Liver (tissue), 9 donors: Measurements from ENCODE around the gene SLC35F2. TPM values are rescaled to one million over a fixed set of nuclear protein-coding genes. Genes with fewer than 3 reads are reported as not detected.

Source experiments
- DNase-seq: peaks from one replicate; pipeline ENCODE4 v3.0.0-alpha.2; 2017; ENCODE audit warnings: low spot score
- H3K27ac ChIP-seq, 2 donors: one replicate each; pipeline ENCODE4 v1.7.0; 2013; ENCODE audit warnings: inconsistent platforms in 2 of 2, low read length in 2 of 2, control low read depth in 1 of 2, low read depth in 1 of 2, mild to moderate bottlenecking in 1 of 2
- H3K27me3 ChIP-seq, 4 donors: one replicate each; pipeline versions ENCODE4 v1.6.1 to v1.7.0; 2013; ENCODE audit warnings: low read length in 3 of 4, inconsistent platforms in 1 of 4, mild to moderate bottlenecking in 1 of 4, moderate library complexity in 1 of 4; ENCODE audit not compliant: control insufficient read depth in 4 of 4, insufficient read depth in 4 of 4
- H3K36me3 ChIP-seq, 4 donors: one replicate each; pipeline versions ENCODE4 v1.6.1 to v1.7.0; 2013; ENCODE audit warnings: low read length in 3 of 4, mild to moderate bottlenecking in 3 of 4, low read depth in 1 of 4, moderate library complexity in 1 of 4; ENCODE audit not compliant: control insufficient read depth in 4 of 4, insufficient read depth in 3 of 4
- H3K4me1 ChIP-seq, 4 donors: one replicate each; pipeline versions ENCODE4 v1.6.1 to v1.7.0; 2013; ENCODE audit warnings: low read length in 3 of 4, mild to moderate bottlenecking in 3 of 4, moderate library complexity in 1 of 4; ENCODE audit not compliant: control insufficient read depth in 4 of 4, insufficient read depth in 4 of 4
- H3K4me3 ChIP-seq, 3 donors: one replicate each; pipeline versions ENCODE4 v1.6.1 to v1.7.0; 2013; ENCODE audit warnings: low read length in 3 of 3, control low read depth in 1 of 3, low read depth in 1 of 3, mild to moderate bottlenecking in 1 of 3
- H3K9ac ChIP-seq, 2 donors: one replicate each; pipeline ENCODE4 v1.7.0; 2013; ENCODE audit warnings: low read length in 2 of 2, mild to moderate bottlenecking in 2 of 2, moderate library complexity in 2 of 2, control low read depth in 1 of 2, low read depth in 1 of 2
- H3K9me3 ChIP-seq, 4 donors: one replicate each; pipeline versions ENCODE4 v1.6.1 to v1.7.0; 2013; ENCODE audit warnings: low read length in 3 of 4; ENCODE audit not compliant: control insufficient read depth in 4 of 4
- EGR1 ChIP-seq, 2 donors: IDR thresholded peaks; 2 replicates each; pipeline ENCODE4 v1.6.1; 2016 to 2018; ENCODE audit warnings: antibody characterized with exemption in 2 of 2, low read depth in 2 of 2
- FOXA1 ChIP-seq: IDR thresholded peaks from 2 replicates; pipeline ENCODE4 v1.6.1; 2016; ENCODE audit warnings: antibody characterized with exemption
- FOXA2 ChIP-seq: IDR thresholded peaks from 2 replicates; pipeline ENCODE4 v1.6.1; 2016; ENCODE audit warnings: antibody characterized with exemption
- GABPA ChIP-seq, 2 donors: IDR thresholded peaks in 1 of 2; conservative IDR thresholded peaks in 1 of 2; 2 replicates each; pipeline ENCODE4 v1.6.1; 2016; ENCODE audit warnings: antibody characterized with exemption in 2 of 2, mild to moderate bottlenecking in 1 of 2, moderate library complexity in 1 of 2
- HNF4A ChIP-seq, 2 donors: conservative IDR thresholded peaks; 2 replicates each; pipeline ENCODE4 v1.6.1; 2016; ENCODE audit warnings: antibody characterized with exemption in 2 of 2, mild to moderate bottlenecking in 2 of 2
- HNF4G ChIP-seq: IDR thresholded peaks from 2 replicates; pipeline ENCODE4 v1.6.1; 2016; ENCODE audit warnings: antibody characterized with exemption
- JUND ChIP-seq, 2 donors: IDR thresholded peaks; 2 replicates each; pipeline ENCODE4 v1.6.1; 2016; ENCODE audit warnings: antibody characterized with exemption in 2 of 2
- NR2F2 ChIP-seq: IDR thresholded peaks from 2 replicates; pipeline ENCODE4 v1.6.1; 2016; ENCODE audit warnings: antibody characterized with exemption
- RAD21 ChIP-seq, 2 donors: IDR thresholded peaks; 2 replicates each; pipeline ENCODE4 v1.6.1; 2016; ENCODE audit warnings: antibody characterized with exemption in 2 of 2, mild to moderate bottlenecking in 2 of 2
- RXRA ChIP-seq, 2 donors: IDR thresholded peaks; 2 replicates each; pipeline ENCODE4 v1.6.1; 2017 to 2018; ENCODE audit warnings: antibody characterized with exemption in 2 of 2, mild to moderate bottlenecking in 1 of 2
- TAF1 ChIP-seq: conservative IDR thresholded peaks from 2 replicates; pipeline ENCODE4 v1.6.1; 2016; ENCODE audit warnings: antibody characterized with exemption, mild to moderate bottlenecking
- YY1 ChIP-seq: IDR thresholded peaks from 2 replicates; pipeline ENCODE4 v1.6.1; 2016; ENCODE audit warnings: antibody characterized with exemption, mild to moderate bottlenecking
- WGBS: extraction: QIAGEN DNeasy Blood & Tissue Kit; methylation state at CpG from one replicate; pipeline ENCODE4 v1.1.7; 2013; 5-methylcytosine and 5-hydroxymethylcytosine counted together
- polyA plus RNA-seq, 2 donors: library from polyadenylated mRNA; stranded (reverse) in 1 of 2; unstranded in 1 of 2; fragments of 200-250 nt in 1 of 2; fragments of >200 nt in 1 of 2; fragmentation: Nextera tagmentation in 1 of 2; extraction: Ambion mirVana in 1 of 2; gene quantifications; one replicate each; pipeline versions ENCODE4 v1.2.1 to v1.2.3, GENCODE V29; 2013 to 2015
- total RNA-seq, 2 donors: library from RNA; depleted of rRNA; stranded (reverse); fragments of >200 nt; gene quantifications; one replicate each; pipeline ENCODE4 v1.2.3, GENCODE V29; 2014
- TF ChIP-seq, protein P1 (sequence below): IDR thresholded peaks from 2 replicates; pipeline ENCODE4 v1.6.1; 2016; ENCODE audit warnings: antibody characterized with exemption
- TF ChIP-seq, protein P2 (sequence below): IDR thresholded peaks from 2 replicates; pipeline ENCODE4 v1.6.1; 2016; ENCODE audit warnings: antibody characterized with exemption
- TF ChIP-seq, protein P3 (sequence below): fragments of 150-350 bp; IDR thresholded peaks from 2 replicates; pipeline ENCODE4 v1.5.1; 2017; ENCODE audit warnings: improper control_type of control experiment, low read depth, low read length; ENCODE audit not compliant: missing input control
- donor health status: healthy.
- donor health status: healthy.
- donor health status: healthy.
- donor health status: healthy.
- donor health status: healthy.

SLC35F2 gene
- total and polyA plus RNA-seq, 4 donors, result 0.14 to 1.4 (median 0.56) TPM

DNA sequence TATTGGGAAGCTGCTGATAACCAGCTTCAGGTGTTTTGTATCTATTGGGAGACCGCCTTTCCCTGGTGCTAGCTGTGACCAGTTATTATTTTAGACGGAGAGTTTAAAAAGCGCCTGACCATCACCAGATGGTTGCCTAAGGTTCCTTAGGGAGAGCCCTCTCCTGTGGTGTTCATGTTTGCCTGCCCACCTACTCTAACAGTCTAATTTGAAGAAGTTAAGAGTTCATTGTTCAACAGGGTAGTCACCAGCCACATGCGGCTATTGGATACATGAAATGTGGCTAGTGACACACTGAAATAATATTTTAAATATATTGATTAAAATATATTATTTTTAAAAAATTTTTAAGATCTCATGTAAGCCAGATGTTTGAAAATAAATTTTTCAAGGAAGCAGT lies 75.5 kb downstream of the SLC35F2 start:
- H3K27ac ChIP-seq, result no peak overlapping the region
- no peak overlapping the region for H3K4me3 ChIP-seq
- H3K9me3 ChIP-seq, result no peaks in the 10 kb centered on the region
- no peaks in the 10 kb centered on the region for H3K27me3 ChIP-seq
- DNase-seq, result no peak
- 97% methylated on average over 4 of the region's 4 CpGs for WGBS
- H3K36me3 ChIP-seq, result no peaks in the 10 kb centered on the region
- H3K9ac ChIP-seq, result no peak overlapping the region
- H3K4me1 ChIP-seq, result peaks cover 0 to 5% (median 1%) of the 10 kb centered on the region in 4 donors
- TF ChIP-seq, protein P1, sequence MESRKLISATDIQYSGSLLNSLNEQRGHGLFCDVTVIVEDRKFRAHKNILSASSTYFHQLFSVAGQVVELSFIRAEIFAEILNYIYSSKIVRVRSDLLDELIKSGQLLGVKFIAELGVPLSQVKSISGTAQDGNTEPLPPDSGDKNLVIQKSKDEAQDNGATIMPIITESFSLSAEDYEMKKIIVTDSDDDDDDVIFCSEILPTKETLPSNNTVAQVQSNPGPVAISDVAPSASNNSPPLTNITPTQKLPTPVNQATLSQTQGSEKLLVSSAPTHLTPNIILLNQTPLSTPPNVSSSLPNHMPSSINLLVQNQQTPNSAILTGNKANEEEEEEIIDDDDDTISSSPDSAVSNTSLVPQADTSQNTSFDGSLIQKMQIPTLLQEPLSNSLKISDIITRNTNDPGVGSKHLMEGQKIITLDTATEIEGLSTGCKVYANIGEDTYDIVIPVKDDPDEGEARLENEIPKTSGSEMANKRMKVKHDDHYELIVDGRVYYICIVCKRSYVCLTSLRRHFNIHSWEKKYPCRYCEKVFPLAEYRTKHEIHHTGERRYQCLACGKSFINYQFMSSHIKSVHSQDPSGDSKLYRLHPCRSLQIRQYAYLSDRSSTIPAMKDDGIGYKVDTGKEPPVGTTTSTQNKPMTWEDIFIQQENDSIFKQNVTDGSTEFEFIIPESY, result no peak
- no peak for TF ChIP-seq GABPA (IDR thresholded peaks at IDR 0.05 in 1 of 2, conservative IDR thresholded peaks at IDR 0.05 in 1 of 2)
- TF ChIP-seq TAF1, result no peak
- no peak for TF ChIP-seq HNF4A (conservative IDR thresholded peaks at IDR 0.05)
- TF ChIP-seq, protein P2, sequence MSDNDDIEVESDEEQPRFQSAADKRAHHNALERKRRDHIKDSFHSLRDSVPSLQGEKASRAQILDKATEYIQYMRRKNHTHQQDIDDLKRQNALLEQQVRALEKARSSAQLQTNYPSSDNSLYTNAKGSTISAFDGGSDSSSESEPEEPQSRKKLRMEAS, result no peak
- TF ChIP-seq HNF4G, result no peak
- no peak for TF ChIP-seq RXRA (IDR thresholded peaks at IDR 0.05)
- TF ChIP-seq EGR1 (IDR thresholded peaks at IDR 0.05; ENCODE audit: low read depth in 2 of 2), result no peak
- TF ChIP-seq YY1, result no peak
- TF ChIP-seq, protein P3, sequence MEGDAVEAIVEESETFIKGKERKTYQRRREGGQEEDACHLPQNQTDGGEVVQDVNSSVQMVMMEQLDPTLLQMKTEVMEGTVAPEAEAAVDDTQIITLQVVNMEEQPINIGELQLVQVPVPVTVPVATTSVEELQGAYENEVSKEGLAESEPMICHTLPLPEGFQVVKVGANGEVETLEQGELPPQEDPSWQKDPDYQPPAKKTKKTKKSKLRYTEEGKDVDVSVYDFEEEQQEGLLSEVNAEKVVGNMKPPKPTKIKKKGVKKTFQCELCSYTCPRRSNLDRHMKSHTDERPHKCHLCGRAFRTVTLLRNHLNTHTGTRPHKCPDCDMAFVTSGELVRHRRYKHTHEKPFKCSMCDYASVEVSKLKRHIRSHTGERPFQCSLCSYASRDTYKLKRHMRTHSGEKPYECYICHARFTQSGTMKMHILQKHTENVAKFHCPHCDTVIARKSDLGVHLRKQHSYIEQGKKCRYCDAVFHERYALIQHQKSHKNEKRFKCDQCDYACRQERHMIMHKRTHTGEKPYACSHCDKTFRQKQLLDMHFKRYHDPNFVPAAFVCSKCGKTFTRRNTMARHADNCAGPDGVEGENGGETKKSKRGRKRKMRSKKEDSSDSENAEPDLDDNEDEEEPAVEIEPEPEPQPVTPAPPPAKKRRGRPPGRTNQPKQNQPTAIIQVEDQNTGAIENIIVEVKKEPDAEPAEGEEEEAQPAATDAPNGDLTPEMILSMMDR, result no peak
- TF ChIP-seq FOXA1, result no peak
- TF ChIP-seq JUND (IDR thresholded peaks at IDR 0.05), result no peak
- no peak for TF ChIP-seq FOXA2
- no peak for TF ChIP-seq RAD21 (IDR thresholded peaks at IDR 0.05)

DNA sequence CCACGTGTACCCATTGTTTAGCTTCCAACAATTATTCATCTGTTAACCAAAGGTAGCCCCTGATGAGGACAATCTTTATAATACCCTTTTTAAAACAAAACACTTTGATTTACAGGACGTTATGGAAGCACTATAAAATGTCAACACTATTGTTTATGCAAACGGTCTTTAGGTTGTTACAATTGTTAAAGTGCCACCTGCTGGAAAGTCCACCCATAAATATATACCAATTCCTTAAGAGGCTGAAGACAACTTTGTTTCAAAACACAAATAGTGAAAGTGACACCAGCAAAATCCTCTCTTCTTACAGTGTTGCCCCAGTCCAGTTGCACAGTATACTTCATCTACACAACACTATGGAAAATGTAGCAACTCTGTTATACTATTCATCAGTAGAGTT lies 77.8 kb downstream of the SLC35F2 start:
- 61% methylated on average over 3 of the region's 3 CpGs for WGBS
- DNase-seq, result no peak
- Histone ChIP-seq H3K27ac (no peak overlapping the region), H3K36me3 (no peaks in the 10 kb centered on the region), H3K9ac (no peak overlapping the region), H3K9me3 (no peaks in the 10 kb centered on the region), H3K4me3 (no peak overlapping the region), H3K4me1 (peaks cover 0 to 5% (median 1%) of the 10 kb centered on the region in 4 donors), H3K27me3 (no peaks in the 10 kb centered on the region)
- TF ChIP-seq YY1 (no peak), NR2F2 (no peak), HNF4A (conservative IDR thresholded peaks at IDR 0.05) (no peak)
- TF ChIP-seq, protein P3, result no peak
